Measurements from ENCODE around the gene UGT1A5. TPM values are rescaled to one million over a fixed set of nuclear protein-coding genes. Genes with fewer than 3 reads are reported as not detected.

Gene UGT1A5
- total and polyA plus RNA-seq, 2 of the 13 experiments (the other 11 are each of a cell fraction or from before 2014, with no cell fraction given) = not detected

- TF ChIP-seq ERF (CRISPR knock-in tag; IDR thresholded peaks at IDR 0.05) (peak; percentile 97), YEATS4 (CRISPR knock-in tag; IDR thresholded peaks at IDR 0.05; ENCODE audit: borderline replicate concordance) (no peak; the same call in 1 of the 2 replicates), HNRNPH1 (optimal IDR thresholded peaks at IDR 0.05; ENCODE audit: low read depth, low read length) (no peak), ONECUT2 (CRISPR knock-in tag; IDR thresholded peaks at IDR 0.05) (no peak), FOXC1 (CRISPR knock-in tag; IDR thresholded peaks at IDR 0.05; ENCODE audit: borderline replicate concordance) (peak; percentile 66; the same call in 1 of the 2 replicates), ZNF180 (CRISPR knock-in tag; IDR thresholded peaks at IDR 0.05; ENCODE audit: borderline replicate concordance, low read depth) (no peak), ZNF792 (CRISPR knock-in tag; IDR thresholded peaks at IDR 0.05) (peak; percentile 66; the same call in 1 of the 2 replicates), GFI1 (CRISPR knock-in tag; IDR thresholded peaks at IDR 0.05; ENCODE audit: borderline replicate concordance) (peak; percentile 95), ZNF609 (CRISPR knock-in tag; IDR thresholded peaks at IDR 0.05; ENCODE audit: borderline replicate concordance) (peak; percentile 100), SRF (IDR thresholded peaks at IDR 0.05; ENCODE audit: low read depth, low read length) (no peak), ZKSCAN1 (IDR thresholded peaks at IDR 0.05; ENCODE audit: low read length) (no peak), ZNF841 (CRISPR knock-in tag; IDR thresholded peaks at IDR 0.05; ENCODE audit: borderline replicate concordance) (0 out of 2 replicates have a peak, but pooled peaks have one; percentile 74), SNAI1 (CRISPR knock-in tag; IDR thresholded peaks at IDR 0.05; ENCODE audit: borderline replicate concordance) (no peak), NR2F1 (CRISPR knock-in tag; IDR thresholded peaks at IDR 0.05) (peak; percentile 96 to 99), MTF2 (CRISPR knock-in tag; IDR thresholded peaks at IDR 0.05; ENCODE audit: borderline replicate concordance) (no peak), ZNF253 (CRISPR knock-in tag; IDR thresholded peaks at IDR 0.05; ENCODE audit: borderline replicate concordance) (no peak), RAD51 (IDR thresholded peaks at IDR 0.05; ENCODE audit: borderline replicate concordance) (no peak), MLLT10 (CRISPR knock-in tag; IDR thresholded peaks at IDR 0.05) (no peak), RERE (CRISPR knock-in tag; IDR thresholded peaks at IDR 0.05; ENCODE audit: low read depth) (peak; percentile 100), ZNF740 (CRISPR knock-in tag; IDR thresholded peaks at IDR 0.05) (no peak), ZNF143 (CRISPR knock-in tag; IDR thresholded peaks at IDR 0.05) (no peak)
These were observed 43.8 kb downstream of the UGT1A5 start (continued) for GRCh38 chr2:233756429-233757081.

All from HepG2 (cell line).